T-helper 1 cell treated with Interleukin-12 subunit alpha and Interleukin-12 subunit beta and Interleukin-4 antibody, amounts not matched to agents 30 μg/mL and 1 μg/mL, for 36 hours (primary cell): ENCODE results near the gene KCTD2.
"Not testable (repeated sequence)": the region's sequence is repeated elsewhere in the genome, so short reads cannot be mapped to it uniquely, and the experiment has no call there.

Experiments
- H3K27ac Mint-ChIP-seq: one replicate; pipeline ENCODE4 v1.8.0; 2021; ENCODE audit warnings: mild to moderate bottlenecking, mixed read lengths
- H3K27me3 Mint-ChIP-seq: one replicate; pipeline ENCODE4 v1.8.0; 2021; ENCODE audit warnings: low read depth, mixed read lengths
- H3K36me3 Mint-ChIP-seq: one replicate; pipeline ENCODE4 v1.8.0; 2021; ENCODE audit warnings: low read depth, mixed read lengths
- H3K4me1 Mint-ChIP-seq: one replicate; pipeline ENCODE4 v1.8.0; 2021; ENCODE audit warnings: low read depth, mixed read lengths
- H3K4me3 Mint-ChIP-seq: one replicate; pipeline ENCODE4 v1.8.0; 2021; ENCODE audit warnings: mild to moderate bottlenecking, moderate library complexity, mixed read lengths
- H3K9me3 Mint-ChIP-seq: one replicate; pipeline ENCODE4 v1.8.0; 2021; ENCODE audit warnings: mixed read lengths

The KCTD2 gene

GRCh38 chr17:75072909-75073308 is 25.9 kb downstream of the KCTD2 start:
- not testable (repeated sequence) for H3K27ac Mint-ChIP-seq, H3K4me1 Mint-ChIP-seq, H3K9me3 Mint-ChIP-seq, H3K27me3 Mint-ChIP-seq, H3K4me3 Mint-ChIP-seq, H3K36me3 Mint-ChIP-seq

- H3K36me3 Mint-ChIP-seq: no peaks in the 10 kb centered on the region
- no peak overlapping the region for H3K27ac Mint-ChIP-seq
- peaks cover 7% of the 10 kb centered on the region for H3K4me1 Mint-ChIP-seq
- no peaks in the 10 kb centered on the region for H3K9me3 Mint-ChIP-seq
- no peaks in the 10 kb centered on the region for H3K27me3 Mint-ChIP-seq
- no peak overlapping the region for H3K4me3 Mint-ChIP-seq
These were observed 26.6 kb downstream of the KCTD2 start for GRCh38 chr17:75073618-75074047.

GRCh38 chr17:75074532-75074931 is 27.5 kb downstream of the KCTD2 start:
- peaks cover 9% of the 10 kb centered on the region for H3K4me1 Mint-ChIP-seq
- H3K27me3 Mint-ChIP-seq: no peaks in the 10 kb centered on the region
- no peak overlapping the region for H3K27ac Mint-ChIP-seq
- no peaks in the 10 kb centered on the region for H3K36me3 Mint-ChIP-seq
- H3K9me3 Mint-ChIP-seq: no peaks in the 10 kb centered on the region
- H3K4me3 Mint-ChIP-seq: no peak overlapping the region

GRCh38 chr17:75075597-75076336 is 28.7 kb downstream of the KCTD2 start:
- H3K27ac Mint-ChIP-seq: no peak overlapping the region
- H3K4me3 Mint-ChIP-seq: no peak overlapping the region
- H3K9me3 Mint-ChIP-seq: no peaks in the 10 kb centered on the region
- peaks cover 7% of the 10 kb centered on the region for H3K4me1 Mint-ChIP-seq
- H3K36me3 Mint-ChIP-seq: no peaks in the 10 kb centered on the region
- H3K27me3 Mint-ChIP-seq: no peaks in the 10 kb centered on the region

- peaks cover 7% of the 10 kb centered on the region for H3K4me1 Mint-ChIP-seq
- H3K9me3 Mint-ChIP-seq: no peaks in the 10 kb centered on the region
- peak overlapping the region; percentile 44 for H3K4me3 Mint-ChIP-seq
- H3K27ac Mint-ChIP-seq: no peak overlapping the region
- no peaks in the 10 kb centered on the region for H3K36me3 Mint-ChIP-seq
- no peaks in the 10 kb centered on the region for H3K27me3 Mint-ChIP-seq
These were observed 30.1 kb downstream of the KCTD2 start for GRCh38 chr17:75077072-75077495.

- H3K4me1 Mint-ChIP-seq: peaks cover 7% of the 10 kb centered on the region
- H3K27ac Mint-ChIP-seq: no peak overlapping the region
These were observed 30.7 kb downstream of the KCTD2 start for GRCh38 chr17:75077496-75078283.

GRCh38 chr17:75078284-75079022 is 31.4 kb downstream of the KCTD2 start:
- no peaks in the 10 kb centered on the region for H3K9me3 Mint-ChIP-seq
- no peak overlapping the region for H3K4me3 Mint-ChIP-seq
- peaks cover 7% of the 10 kb centered on the region for H3K4me1 Mint-ChIP-seq
- no peaks in the 10 kb centered on the region for H3K27me3 Mint-ChIP-seq
- H3K27ac Mint-ChIP-seq: peak overlapping the region; percentile 59
- H3K36me3 Mint-ChIP-seq: no peaks in the 10 kb centered on the region

More at GRCh38 chr17:75077496-75078283, 30.7 kb downstream of the KCTD2 start:
- peak overlapping the region; percentile 44 for H3K4me3 Mint-ChIP-seq
- H3K36me3 Mint-ChIP-seq: no peaks in the 10 kb centered on the region
- H3K9me3 Mint-ChIP-seq: no peaks in the 10 kb centered on the region
- H3K27me3 Mint-ChIP-seq: no peaks in the 10 kb centered on the region

- H3K27ac Mint-ChIP-seq: peak overlapping the region; percentile 59
- H3K36me3 Mint-ChIP-seq: no peaks in the 10 kb centered on the region
- no peaks in the 10 kb centered on the region for H3K9me3 Mint-ChIP-seq
- H3K4me1 Mint-ChIP-seq: peaks cover 7% of the 10 kb centered on the region
- no peak overlapping the region for H3K4me3 Mint-ChIP-seq
- H3K27me3 Mint-ChIP-seq: no peaks in the 10 kb centered on the region
These were observed 32.0 kb downstream of the KCTD2 start for GRCh38 chr17:75079023-75079373.

- Mint-ChIP-seq H3K36me3 (no peaks in the 10 kb centered on the region), H3K4me3 (no peak overlapping the region), H3K27me3 (no peaks in the 10 kb centered on the region), H3K4me1 (peaks cover 17% of the 10 kb centered on the region), H3K9me3 (no peaks in the 10 kb centered on the region), H3K27ac (no peak overlapping the region)
These were observed 34.9 kb downstream of the KCTD2 start for GRCh38 chr17:75081611-75082540.

GRCh38 chr17:75082683-75083082 is 35.7 kb downstream of the KCTD2 start:
- Mint-ChIP-seq H3K36me3 (no peaks in the 10 kb centered on the region), H3K9me3 (no peaks in the 10 kb centered on the region), H3K27ac (no peak overlapping the region), H3K4me1 (peaks cover 19% of the 10 kb centered on the region), H3K27me3 (no peaks in the 10 kb centered on the region), H3K4me3 (no peak overlapping the region)

- no peak overlapping the region for H3K4me3 Mint-ChIP-seq
- no peak overlapping the region for H3K27ac Mint-ChIP-seq
- H3K9me3 Mint-ChIP-seq: no peaks in the 10 kb centered on the region
- peaks cover 19% of the 10 kb centered on the region for H3K4me1 Mint-ChIP-seq
- no peaks in the 10 kb centered on the region for H3K27me3 Mint-ChIP-seq
- no peaks in the 10 kb centered on the region for H3K36me3 Mint-ChIP-seq
These were observed 37.1 kb downstream of the KCTD2 start for GRCh38 chr17:75084039-75084660.

GRCh38 chr17:75086496-75087181 is 39.6 kb downstream of the KCTD2 start:
- H3K36me3 Mint-ChIP-seq: no peaks in the 10 kb centered on the region
- H3K27me3 Mint-ChIP-seq: no peaks in the 10 kb centered on the region
- H3K9me3 Mint-ChIP-seq: no peaks in the 10 kb centered on the region
- H3K4me1 Mint-ChIP-seq: peaks cover 28% of the 10 kb centered on the region
- H3K27ac Mint-ChIP-seq: peak overlapping the region; percentile 66
- H3K4me3 Mint-ChIP-seq: peak overlapping the region; percentile 45

GRCh38 chr17:75087182-75087557 is 40.1 kb downstream of the KCTD2 start:
- H3K27me3 Mint-ChIP-seq: no peaks in the 10 kb centered on the region
- peaks cover 31% of the 10 kb centered on the region for H3K4me1 Mint-ChIP-seq
- H3K27ac Mint-ChIP-seq: peak overlapping the region; percentile 53

More at GRCh38 chr17:75087182-75087557, 40.1 kb downstream of the KCTD2 start:
- Mint-ChIP-seq H3K4me3 (peak overlapping the region; percentile 69), H3K9me3 (no peaks in the 10 kb centered on the region), H3K36me3 (no peaks in the 10 kb centered on the region)
